Smooth muscle cell of trachea (primary cell): ENCODE results near the gene ZKSCAN5. TPM values are rescaled to one million over a fixed set of nuclear protein-coding genes. Genes with fewer than 3 reads are reported as not detected.

Experiments used
- total RNA-seq: library from RNA; depleted of rRNA; stranded (reverse); fragments of >200 nt; gene quantifications from 2 replicates; pipeline ENCODE4 v1.2.1, GENCODE V29; 2014

ZKSCAN5 gene
- 12.2 and 12.4 TPM in 2 replicates for total RNA-seq

DNA sequence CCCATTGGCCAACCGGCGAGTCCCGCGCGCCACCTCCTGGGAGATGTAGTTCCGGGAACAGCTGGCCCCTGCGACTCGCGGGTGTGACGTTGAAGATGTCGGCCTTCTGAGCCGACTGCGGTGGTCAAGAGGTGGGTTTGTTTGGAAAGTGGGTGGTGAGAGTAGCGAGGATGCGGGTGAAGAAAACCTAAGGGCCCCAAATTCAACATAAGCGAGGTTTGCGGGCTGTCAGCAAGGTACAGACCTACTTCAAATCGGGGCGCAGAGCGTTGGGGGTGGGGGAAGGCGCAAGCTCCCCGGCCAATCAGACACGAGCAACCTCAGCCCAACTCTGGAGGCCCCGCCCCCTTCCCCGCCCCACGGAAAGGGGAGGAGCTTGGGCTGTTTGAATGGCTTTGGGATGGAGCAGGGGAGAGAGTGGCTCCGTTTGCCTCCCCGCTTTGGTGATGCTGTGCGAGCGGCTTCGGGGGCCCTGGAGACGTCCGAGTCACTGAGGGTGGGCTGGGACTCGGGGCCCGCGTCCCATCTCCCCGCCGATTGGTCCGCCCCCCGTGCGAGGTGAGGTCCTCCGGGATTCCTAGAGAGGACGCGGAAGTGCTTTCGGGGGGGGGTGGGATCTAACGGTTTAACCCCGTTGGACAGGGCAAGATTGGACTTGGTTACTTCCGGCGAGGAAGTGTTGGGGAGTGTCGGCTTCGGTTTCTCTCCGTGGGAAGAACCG lies at the start of gene ZKSCAN5:
TSS of gene ZKSCAN5 (plus strand) at position 60 of the 721 bp plus-strand sequence. CDS start 1,383 bp downstream, outside the sequence.

DNA sequence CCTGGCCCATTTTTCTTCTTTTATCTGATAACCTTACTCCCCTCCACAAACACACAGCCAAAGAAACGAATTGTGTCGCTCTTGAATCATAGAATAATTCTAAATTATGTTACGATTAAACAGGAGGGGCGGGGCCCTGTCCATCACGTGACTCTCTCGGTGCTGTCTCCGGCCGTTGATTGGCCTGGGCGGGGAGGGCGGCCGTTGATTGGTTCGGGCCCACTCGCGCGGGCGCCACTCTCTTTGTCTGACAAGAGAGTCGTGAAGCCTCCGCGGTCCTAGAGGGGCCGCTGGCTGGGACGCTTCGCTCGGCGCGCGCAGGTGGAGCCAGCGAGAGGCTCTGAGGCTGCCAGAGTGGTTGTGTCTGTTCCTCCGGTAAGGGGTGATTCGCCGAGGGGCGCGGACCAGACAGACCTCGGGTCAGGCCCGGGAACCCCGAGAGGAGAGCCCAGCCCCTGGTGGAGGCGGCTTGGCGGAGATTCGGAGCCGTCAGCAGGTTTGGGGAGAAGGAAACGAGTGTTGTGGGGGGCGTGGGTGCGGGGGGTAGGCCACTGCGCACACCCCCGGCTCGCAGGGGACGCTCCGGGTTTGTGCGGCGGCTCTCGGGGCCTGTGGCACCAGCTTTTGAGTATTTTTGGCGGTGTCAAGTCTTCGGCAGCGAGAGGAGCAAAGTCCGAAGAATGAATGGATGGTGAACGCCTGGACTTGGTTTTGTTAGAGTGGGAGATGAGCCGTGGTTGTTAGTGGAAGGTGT lies 31.7 kb upstream of the ZKSCAN5 start, which contains the start of gene ZNF789:
TSS of gene ZNF789 (plus strand) at position 330 of the 754 bp plus-strand sequence. CDS start 3,567 bp downstream, outside the sequence.

DNA sequence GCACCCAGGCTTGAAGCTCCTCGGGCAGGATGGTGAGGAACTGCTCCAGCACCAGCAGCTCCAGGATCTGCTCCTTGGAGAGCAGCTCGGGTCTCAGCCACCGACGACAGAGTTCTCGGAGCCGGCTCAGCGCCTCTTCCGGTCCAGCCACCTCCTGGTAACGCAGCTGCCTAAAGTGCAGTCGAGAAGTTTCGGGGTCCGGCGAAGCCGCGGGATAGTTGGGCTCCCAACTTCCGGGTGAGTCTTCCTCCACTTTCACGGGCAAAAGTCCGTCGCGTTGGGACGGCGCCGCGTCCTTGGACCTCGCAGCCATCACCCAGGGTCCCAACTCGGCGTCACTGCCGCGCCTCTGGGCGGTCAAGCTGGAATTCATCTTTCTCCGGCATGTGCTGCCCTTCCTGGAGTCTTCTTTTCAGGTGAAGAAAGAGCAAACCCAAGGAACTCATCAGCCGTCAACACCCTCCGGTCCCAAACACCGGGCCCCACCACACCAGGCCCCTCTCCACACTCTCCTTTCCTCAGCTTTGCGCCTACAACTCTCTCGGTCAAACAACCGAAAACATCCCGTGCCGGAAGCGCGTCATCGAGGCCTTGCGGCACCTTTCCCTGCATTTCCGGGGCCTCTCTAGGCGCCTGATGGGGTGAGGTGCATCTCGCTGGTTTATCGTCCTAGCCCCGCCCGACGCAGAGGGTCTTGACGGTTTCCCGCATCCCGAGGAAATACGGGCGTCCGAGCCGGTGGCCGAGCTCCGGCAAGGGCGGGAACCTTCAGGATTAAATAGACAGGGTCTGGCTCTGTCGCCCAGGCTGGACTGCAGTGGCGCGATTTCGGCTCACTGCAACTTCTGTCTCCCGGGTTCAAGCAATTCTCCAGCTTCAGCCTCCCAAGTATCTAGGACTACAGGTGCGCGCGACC lies 4.5 kb upstream of the ZKSCAN5 start, which contains the start of gene ZNF394:
TSS of gene ZNF394 (minus strand) at position 561 of the 916 bp plus-strand sequence. CDS start at position 373, 188 bp downstream.

DNA sequence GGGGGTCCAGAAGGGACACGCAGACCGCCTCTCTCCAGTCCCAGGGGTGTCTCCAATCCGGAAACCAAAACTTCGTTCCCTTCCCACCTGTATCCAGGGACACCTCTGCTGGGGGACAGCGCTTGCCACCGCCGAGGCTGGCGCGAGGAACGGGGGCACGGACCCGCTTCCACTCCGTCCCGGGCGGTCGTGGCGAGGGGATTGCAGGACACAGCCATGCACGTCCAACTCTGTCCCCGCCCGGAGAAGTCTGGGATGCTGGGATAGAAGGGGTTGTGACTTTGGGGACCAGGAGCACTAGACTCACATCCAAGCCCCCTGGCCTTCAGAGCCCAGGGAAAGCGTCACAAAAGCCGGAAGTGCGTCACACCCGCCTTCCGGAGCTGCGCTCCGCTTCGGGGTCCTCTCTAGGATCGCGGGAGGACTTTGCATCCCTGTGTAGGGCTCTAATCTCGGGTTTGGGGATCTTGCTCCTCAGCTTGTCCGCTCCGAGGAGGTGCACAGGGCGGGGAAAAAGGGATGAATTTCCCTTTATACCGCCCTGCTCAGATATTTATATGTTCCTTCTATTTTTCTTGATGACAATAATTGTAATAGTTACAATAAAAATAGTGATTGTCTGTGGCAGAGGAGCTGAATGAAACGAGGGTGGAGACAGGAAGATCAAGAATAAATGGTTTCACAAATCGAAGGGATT lies 47.5 kb downstream of the ZKSCAN5 start, which contains the start of gene FAM200A:
TSS of gene FAM200A (minus strand) at position 348 of the 697 bp plus-strand sequence. CDS start 3,707 bp downstream, outside the sequence.

DNA sequence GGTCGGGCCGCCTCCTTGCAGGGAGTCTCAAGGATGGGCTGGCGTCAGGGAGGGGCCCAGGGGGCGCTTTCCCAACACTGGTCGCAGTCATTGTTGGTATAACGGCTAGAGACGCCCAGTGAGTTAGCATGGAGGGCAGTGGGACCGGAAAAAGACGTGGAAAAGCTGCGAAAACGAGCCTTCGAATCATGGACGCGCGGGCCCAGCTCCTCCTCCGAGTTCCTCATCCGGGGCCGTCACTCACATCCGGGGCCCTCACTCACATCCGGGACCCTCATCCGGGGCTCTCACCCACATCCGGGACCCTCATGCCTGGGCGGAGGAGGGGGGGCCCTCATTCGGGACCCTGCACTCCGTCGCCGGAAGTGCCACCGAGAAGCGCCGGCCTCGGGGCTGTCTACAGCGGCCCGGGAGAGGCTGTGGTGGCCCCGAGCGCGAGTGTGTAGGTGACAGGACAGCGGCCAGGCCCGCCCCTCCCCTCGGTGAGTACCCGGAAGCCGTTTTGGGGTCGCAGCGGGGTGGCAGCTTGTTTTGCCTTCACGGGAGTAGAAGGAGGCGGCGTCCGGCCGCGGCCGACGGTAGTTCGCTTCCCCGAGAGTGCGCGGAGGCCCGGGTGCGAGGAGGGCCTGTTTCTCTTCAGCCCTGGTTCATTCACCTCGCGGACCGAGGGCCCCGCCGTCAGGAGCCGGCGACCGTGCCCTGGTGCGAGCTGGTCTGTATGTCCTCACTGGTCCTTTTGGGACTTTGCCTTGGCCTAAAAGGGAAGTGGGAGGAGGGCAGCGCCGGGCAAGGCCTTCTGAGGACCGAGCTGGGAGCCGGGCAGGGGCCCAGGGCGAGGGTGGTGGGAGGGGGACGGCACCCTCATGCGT lies 54.1 kb downstream of the ZKSCAN5 start, which contains the start of gene ZNF655:
TSS of gene ZNF655 (plus strand) at position 337 of the 869 bp plus-strand sequence. CDS start 1,918 bp downstream, outside the sequence.

Other genes with a start within 250 kb of the ZKSCAN5 start
- not detected in 2 replicates for gene MYH16, start 231.8 kb upstream of the ZKSCAN5 start, total RNA-seq
- 298 and 410 TPM in 2 replicates for gene ARPC1A, start 178.8 kb upstream of the ZKSCAN5 start, total RNA-seq
- 567 and 592 TPM in 2 replicates for gene ARPC1B, start 129.9 kb upstream of the ZKSCAN5 start, total RNA-seq
- gene PDAP1, start 96.1 kb upstream of the ZKSCAN5 start, total RNA-seq, result 46.3 and 119 TPM in 2 replicates
- 79.9 and 101 TPM in 2 replicates for gene BUD31, start 95.7 kb upstream of the ZKSCAN5 start, total RNA-seq
- gene PTCD1, start 65.9 kb upstream of the ZKSCAN5 start, total RNA-seq, result 6.8 and 12.2 TPM in 2 replicates
- 27.9 and 49.3 TPM in 2 replicates for gene CPSF4, start 65.7 kb upstream of the ZKSCAN5 start, total RNA-seq
- 320 and 523 TPM in 2 replicates for gene ATP5MF, start 38.5 kb upstream of the ZKSCAN5 start, total RNA-seq
- 4.6 and 9.0 TPM in 2 replicates for gene ZNF789, start 31.8 kb upstream of the ZKSCAN5 start, total RNA-seq
- gene ZNF394, start 4.4 kb upstream of the ZKSCAN5 start, total RNA-seq, result 25.8 and 30.0 TPM in 2 replicates
- gene FAM200A, start 47.5 kb downstream of the ZKSCAN5 start, total RNA-seq, result 10.8 and 11.3 TPM in 2 replicates
- 69.0 and 79.3 TPM in 2 replicates for gene ZNF655, start 54.0 kb downstream of the ZKSCAN5 start, total RNA-seq
- gene TMEM225B, start 93.6 kb downstream of the ZKSCAN5 start, total RNA-seq, result 0.29 and 0.50 TPM in 2 replicates
- gene ZSCAN25, start 112.3 kb downstream of the ZKSCAN5 start, total RNA-seq, result 10.3 and 10.8 TPM in 2 replicates
- gene CYP3A5, start 175.3 kb downstream of the ZKSCAN5 start, total RNA-seq, result 0.17 and 0.44 TPM in 2 replicates
- 0.33 TPM in 1 of 2 replicates, not detected in the other for gene CYP3A7, start 230.5 kb downstream of the ZKSCAN5 start, total RNA-seq